OCI-LY3 (cell line): Measurements from ENCODE around the gene HAP1.

Experiments used
- EZH2phosphoT487 ChIP-seq: fragments of 200-600 bp; shearing (Covaris generic); IDR thresholded peaks from 2 replicates; pipeline ENCODE4 v1.6.1; 2018; ENCODE audit warnings: antibody characterized with exemption, mixed run types, low read depth
- TF ChIP-seq, protein P1 (sequence below): fragments of 200-600, 300-600 bp; sonication (generic); IDR thresholded peaks from 2 replicates; pipeline ENCODE4 v1.5.1; 2014; ENCODE audit warnings: antibody characterized with exemption, low read length, low read depth

DNA sequence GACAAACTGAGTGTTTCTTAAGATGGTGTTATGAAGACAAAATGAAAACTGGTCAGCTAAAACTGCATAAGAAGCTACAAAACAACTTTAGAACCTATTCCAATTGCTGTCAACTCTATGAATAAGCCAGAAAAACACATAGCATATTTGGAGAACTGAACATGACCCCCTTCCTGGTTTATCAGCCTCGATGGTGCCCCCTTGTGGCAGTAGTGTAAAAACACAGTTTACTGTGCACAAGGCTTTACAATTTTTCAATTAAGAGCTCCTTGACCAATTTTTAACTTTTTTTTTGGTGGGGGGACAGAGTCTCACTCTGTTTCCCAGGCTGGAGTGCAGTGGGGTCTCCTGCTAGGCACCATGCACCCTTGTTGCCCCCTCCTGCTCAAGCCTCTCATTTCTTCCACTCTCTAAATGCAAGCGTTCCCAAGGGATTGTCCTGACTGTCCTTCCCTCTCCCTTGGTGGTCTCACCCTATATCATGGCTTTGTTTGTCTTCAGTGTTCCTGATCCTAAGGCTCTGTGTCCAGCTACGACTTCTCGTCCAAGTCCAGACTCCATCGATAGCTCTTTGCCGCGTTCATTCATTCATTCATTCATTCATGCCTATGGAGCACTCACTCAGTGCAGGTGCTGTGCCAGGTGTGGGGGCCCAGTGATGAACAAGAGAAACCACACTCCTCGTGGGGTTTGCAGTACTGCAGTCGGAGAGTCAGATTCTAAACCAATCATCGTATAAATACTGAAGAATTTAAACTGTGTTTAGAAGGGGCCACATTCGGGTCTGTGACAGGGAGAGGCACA lies 38.3 kb downstream of the HAP1 start:
- TF ChIP-seq, protein P1, sequence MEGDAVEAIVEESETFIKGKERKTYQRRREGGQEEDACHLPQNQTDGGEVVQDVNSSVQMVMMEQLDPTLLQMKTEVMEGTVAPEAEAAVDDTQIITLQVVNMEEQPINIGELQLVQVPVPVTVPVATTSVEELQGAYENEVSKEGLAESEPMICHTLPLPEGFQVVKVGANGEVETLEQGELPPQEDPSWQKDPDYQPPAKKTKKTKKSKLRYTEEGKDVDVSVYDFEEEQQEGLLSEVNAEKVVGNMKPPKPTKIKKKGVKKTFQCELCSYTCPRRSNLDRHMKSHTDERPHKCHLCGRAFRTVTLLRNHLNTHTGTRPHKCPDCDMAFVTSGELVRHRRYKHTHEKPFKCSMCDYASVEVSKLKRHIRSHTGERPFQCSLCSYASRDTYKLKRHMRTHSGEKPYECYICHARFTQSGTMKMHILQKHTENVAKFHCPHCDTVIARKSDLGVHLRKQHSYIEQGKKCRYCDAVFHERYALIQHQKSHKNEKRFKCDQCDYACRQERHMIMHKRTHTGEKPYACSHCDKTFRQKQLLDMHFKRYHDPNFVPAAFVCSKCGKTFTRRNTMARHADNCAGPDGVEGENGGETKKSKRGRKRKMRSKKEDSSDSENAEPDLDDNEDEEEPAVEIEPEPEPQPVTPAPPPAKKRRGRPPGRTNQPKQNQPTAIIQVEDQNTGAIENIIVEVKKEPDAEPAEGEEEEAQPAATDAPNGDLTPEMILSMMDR = peak; percentile 86
- no peak for TF ChIP-seq EZH2phosphoT487
